KG1 (cell line): Measurements from ENCODE around the gene RASEF.
A peak's percentile ranks its signal among the peaks of the same experiment; 100 is the strongest.
"Not testable (repeated sequence)": the region's sequence is repeated elsewhere in the genome, so short reads cannot be mapped to it uniquely, and the experiment has no call there.

Experiments used
- DNase-seq: peaks from one replicate; lab custom pipeline; 2025; lab: John Stamatoyannopoulos, UW

Gene RASEF

DNA sequence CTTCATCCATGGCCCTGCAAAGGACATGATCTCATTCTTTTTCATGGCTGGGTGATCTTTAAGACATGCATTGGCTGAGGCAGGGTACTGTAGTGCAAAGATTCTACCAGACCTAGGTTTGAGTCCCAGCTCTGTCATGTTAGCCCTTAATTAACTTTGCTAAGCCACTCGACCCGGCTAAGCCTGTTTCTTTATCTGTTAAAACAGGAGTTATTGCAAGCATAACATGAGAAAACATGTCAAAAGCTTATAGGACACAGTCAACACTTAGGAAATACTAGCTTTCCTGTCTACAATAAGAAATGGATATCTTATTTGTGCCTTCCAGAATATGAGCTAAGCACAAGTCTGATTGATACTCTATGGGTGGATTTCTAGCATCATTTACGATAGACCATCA lies 92.6 kb downstream of the RASEF start:
- no peak for DNase-seq

DNA sequence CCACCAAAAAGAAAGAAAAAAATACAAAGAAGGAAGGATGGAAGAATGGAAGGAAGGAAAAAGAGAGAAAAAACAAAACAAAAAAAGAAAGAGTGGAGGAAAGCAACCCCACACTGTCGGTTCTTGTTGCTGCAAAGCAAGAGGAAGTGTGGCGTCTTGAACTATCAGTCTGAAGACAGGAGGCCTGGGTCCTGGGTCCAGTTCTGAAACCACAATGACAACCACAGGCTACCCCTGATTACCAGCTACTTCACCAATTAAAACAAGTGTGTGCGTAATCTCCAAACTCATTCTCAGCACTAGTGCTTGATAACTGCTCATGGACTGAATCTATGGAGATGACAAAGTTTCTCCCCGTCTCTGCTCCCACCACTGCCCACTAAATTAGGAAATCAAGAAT lies 93.7 kb downstream of the RASEF start:
- DNase-seq = no peak

DNA sequence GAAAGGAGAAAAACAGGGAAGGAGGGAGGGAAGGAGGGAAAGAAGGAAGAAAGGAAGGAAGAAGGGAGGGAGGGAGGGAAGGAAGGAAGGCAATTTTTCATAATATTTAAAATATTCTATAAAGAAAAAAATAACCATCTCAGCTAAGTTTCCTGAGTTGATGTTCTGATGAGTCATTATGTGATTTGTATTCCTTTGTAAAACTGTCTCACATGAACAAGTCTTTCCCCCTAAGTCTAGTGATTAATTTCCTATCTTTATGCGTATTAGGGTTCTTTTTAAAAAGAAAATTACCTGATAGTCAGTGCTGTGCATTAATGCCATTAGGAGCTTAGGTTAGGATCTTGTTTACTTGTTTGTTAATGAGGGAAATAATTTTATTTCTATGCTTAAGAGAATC lies 94.1 kb downstream of the RASEF start:
- no peak for DNase-seq

DNA sequence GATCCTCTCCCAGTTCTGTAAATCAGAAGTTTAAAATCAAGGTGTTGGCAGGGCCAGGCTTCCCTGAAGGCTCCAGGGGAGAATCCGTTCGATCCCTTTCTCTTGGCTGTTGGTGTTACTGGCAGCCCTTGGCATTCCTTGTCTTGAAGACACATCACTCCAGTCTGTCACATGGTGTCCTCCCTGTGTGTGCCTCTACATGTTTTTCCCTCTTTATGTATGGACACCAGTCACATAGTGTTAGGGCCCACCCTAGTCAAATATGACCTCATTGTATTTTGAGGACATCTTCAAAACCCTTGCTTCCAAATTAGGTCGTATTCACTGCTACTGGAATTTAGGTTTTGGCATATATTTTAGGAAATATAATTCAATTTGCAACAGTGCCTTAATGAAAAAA lies 94.6 kb downstream of the RASEF start:
- no peak for DNase-seq

DNA sequence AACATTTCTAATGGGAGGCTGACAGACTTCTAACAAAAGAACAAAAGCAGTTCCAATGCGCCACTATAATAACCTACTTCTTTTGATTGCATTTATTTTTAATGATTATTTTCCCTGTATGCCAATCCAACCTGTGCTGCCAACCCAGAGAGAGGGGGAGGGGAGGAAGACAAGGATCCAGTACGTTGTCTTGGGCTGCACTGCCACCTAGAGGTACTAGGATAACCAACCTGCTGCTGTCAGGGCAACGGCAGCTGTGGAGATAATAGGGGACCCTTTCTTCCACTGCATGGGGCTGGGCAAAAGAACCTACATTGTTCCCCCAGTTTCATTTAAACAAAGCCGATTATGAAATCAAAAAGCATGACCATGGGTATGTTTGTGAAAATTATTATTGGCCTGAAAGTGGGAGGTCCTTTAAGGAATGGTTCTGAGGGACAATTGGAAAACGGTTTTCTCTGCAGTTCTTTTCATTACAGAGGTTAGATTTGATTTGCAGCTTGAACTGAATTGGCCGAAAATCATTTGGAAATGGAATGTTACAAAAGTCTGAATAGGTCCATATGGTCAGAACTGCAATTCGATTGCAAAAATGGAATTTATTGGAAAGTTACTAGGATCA lies 101.3 kb downstream of the RASEF start:
- peak; percentile 64 for DNase-seq

DNA sequence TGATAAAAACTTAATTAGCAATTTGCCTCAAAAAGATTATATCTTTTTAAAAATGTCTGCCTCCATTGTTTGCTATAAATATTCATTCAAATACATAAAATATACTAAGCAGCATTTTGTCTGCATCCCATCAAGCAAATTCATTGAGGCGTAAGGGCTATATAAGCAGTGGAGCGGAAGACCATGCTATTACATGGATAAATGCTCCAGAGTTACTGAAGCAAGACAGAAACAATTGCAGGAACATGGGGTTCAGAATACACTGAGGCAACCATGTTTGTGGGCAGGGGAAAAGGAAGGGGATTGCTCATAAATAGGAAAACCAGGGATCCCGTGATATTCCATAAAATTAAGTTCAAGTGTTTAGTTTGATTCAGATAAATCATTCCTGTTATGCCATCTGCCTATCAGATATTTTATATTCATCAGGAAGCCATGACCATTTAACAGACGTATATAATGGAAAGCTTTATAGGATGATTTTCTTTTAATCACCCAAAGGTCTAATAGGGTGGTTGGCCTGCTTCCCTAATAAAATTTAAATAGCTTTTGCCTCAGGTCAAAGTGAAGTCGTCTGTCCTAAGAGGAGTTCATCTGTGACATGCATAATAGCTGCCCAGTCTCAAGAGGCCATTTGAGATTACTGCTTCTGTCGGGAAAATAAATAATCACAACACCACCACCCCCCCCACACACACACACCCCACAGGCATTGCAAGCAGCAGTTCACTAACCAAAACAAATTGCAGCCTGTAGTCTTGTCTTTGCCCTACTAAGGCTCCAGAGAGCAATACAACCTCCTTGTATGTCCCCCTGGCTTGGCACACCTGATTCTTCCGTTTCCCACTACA lies 105.2 kb downstream of the RASEF start:
- no peak for DNase-seq

DNA sequence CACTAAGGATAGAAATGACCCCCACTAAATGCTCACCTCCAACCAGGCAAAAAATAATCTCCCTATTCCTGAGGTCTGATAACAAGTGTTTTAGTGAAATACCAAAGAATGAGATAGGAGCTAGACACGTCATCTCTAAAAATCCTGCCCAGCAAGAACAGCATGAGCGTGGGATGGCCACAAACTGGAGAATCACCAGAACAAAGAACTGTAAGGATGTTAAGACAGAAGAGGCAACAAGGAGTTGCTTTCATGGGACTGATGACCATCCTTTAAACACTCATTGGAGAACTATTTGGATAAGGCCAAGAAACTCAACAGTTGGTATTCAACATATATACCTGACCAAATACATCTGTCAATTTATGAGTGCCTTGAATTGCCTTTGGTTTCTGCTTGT lies 113.7 kb downstream of the RASEF start:
- no peak for DNase-seq

DNA sequence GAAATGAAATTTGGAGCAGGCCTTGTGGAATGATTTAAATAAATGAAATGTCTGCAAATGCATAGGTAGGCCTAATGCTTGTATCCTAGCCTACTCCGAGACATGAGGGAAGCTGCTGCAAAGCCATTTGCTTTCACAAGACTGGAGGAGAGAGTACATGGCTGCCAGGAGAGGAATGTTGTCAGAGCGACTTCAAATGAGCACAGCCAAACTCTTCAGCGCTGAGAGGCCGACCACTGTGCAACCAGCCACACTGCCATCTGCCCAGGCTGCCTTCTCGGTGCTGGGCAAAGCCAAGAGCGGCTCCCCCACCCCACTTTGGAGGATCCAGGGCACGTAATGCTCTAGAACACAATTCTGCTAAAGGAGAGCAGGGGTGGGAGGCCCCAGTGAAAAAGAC lies 122.6 kb downstream of the RASEF start:
- no peak for DNase-seq

DNA sequence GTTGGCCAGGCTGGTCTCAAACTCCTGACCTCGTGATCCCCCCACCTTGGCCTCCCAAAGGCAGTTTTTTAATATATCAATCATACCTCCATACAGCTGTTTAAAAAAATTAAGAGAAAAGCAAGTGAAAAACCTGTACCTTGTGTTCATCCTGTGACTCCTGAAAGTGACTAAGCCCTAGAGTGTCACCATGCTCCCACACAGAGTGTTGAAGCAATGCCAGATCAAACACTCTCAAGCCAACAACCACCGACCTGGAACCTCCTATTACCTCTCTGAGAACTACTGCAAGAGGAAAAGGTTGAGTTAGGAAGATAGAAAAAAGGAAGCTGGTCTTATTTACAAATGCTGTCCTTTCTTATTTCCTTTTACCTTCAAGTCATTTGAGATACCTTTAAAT lies 123.5 kb downstream of the RASEF start:
- DNase-seq = no peak

DNA sequence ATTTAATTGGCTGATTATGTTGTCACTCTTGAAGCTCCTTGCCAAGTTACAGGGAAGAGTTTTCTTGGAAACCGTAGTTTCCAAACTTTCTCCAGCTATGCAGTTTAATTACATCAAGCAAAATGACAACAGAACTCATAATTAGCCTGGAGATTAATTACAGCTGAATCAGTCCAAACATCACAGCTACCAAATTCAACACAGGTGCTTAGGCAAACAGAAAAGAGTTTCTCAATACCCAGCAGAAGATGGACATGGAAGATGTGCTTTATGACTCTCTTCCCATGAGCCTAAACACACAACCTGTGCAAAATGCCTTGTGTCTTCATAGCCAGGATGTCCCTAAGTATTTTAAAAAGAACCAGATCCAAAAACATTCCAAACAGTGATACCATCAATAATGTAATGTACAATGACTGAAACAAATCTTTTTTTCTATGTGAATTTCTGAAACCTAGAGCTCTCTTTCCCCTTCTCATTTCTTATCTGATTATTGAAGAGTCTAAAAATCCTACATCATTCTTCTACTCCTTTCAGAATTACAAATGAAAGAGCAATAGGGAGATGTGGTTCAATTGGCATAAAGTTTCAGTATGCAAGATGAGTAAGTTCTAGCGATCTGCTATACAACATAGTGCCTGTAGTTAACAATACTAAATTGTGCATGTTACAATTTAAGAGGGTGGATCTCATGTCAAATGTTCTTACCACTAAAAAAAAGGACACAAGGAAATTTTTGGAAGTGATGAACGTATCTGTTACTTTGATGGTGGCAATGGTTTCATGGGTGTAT lies 124.3 kb downstream of the RASEF start:
- DNase-seq = no peak

DNA sequence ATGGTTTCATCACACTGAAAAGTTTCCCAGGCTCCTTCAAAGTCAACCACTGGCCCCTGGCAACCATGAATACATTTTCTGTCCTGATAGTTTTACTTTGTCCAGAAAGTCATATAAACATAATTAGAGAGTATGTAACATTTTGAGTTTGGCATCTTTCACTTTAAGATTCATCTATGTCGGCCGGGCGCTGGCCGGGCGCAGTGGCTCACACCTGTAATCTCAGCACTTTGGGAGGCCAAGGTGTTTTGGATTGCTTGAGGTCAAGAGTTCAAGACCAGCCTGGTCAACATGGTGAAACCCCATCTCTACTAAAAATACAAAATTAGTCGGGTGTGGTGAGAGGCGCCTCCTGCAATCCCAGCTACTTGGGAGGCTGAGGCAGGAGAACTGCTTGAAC lies 126.4 kb downstream of the RASEF start:
- DNase-seq = not testable (repeated sequence)

DNA sequence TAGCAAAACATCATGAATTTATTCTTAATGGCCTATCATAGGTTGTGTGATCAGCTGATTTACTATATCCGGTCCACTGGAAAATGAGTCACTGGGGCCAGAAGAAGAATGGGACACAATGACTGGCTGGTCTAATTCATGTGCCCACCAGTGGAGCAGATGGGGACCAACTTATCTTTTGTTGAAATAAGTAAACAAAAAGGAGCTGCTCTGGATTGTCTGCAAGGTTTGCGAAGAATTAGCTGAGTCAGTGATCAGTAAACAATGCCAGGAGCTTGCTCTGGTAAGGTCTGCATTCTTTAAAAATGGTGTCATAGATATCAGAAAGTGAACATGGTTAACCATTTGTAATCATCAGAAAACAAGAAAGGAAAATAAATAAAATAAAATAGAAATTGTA lies 128.0 kb downstream of the RASEF start:
- no peak for DNase-seq

DNA sequence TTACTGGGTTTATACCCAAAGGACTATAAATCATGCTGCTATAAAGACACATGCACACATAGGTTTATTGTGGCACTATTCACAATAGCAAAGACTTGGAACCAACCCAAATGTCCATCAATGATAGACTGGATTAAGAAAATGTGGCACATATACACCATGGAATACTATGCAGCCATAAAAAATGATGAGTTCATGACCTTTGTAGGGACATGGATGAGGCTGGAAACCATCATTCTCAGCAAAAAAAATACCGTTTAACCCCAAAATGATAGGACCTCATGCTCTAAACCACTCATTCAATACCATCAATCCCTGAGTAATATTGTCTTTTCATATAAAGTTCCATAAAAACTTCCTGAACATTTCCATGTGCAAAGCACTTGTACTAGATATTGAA lies 128.9 kb downstream of the RASEF start:
- not testable (repeated sequence) for DNase-seq

DNA sequence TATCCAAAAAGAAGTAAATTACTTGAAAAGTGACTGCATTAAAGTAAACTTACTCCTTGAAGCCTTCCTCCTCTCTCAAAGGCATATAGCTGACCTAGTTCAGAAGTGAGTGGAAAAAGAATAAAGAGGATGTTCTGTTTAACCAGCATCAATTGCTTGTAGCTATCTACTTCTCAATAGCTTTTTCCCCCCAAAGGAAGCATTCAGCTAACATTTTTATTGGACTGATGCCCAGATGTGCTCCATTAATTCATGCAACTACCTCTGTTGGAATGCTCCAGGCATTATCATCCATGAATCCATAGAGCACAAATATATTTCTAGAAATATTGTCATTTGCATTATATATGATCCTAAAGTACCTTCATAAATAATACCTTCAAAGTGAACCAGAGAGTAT lies 132.8 kb downstream of the RASEF start:
- DNase-seq = no peak
